GM12891 (cell line): ENCODE results near the gene USH2A. TPM values are rescaled to one million over a fixed set of nuclear protein-coding genes. Genes with fewer than 3 reads are reported as not detected.

Experiments used
- DNase-seq: peaks from one replicate; pipeline ENCODE4 v3.0.0; 2011; ENCODE audit warnings: low spot score; ENCODE audit not compliant: insufficient read length
- FAIRE-seq: peaks from 2 replicates; lab custom pipeline; 2011; peaks lifted over from hg19 to GRCh38; lab: Jason Lieb, UNC
- PAX5 ChIP-seq: IDR thresholded peaks from 2 replicates; pipeline ENCODE4 v1.6.1; 2011; ENCODE audit warnings: low read length, moderate library complexity, mild to moderate bottlenecking; ENCODE audit not compliant: insufficient read depth, severe bottlenecking
- POLR2A ChIP-seq: IDR thresholded peaks from 2 replicates; pipeline ENCODE4 v1.6.1; 2011; ENCODE audit warnings: low read depth, low read length, control low read depth
- POLR2AphosphoS5 ChIP-seq: IDR thresholded peaks from 2 replicates; pipeline ENCODE4 v1.6.1; 2011; ENCODE audit warnings: low read depth, low read length, control low read depth
- POU2F2 ChIP-seq: IDR thresholded peaks from 2 replicates; pipeline ENCODE4 v1.6.1; 2011; ENCODE audit warnings: low read depth, mild to moderate bottlenecking, control low read depth, low read length, moderate library complexity
- SPI1 ChIP-seq: IDR thresholded peaks from 2 replicates; pipeline ENCODE4 v1.6.1; 2011; ENCODE audit warnings: low read depth, low read length, control low read depth
- TAF1 ChIP-seq: IDR thresholded peaks from 2 replicates; pipeline ENCODE4 v1.6.1; 2011; ENCODE audit warnings: low read depth, low read length, control low read depth
- polyA plus RNA-seq: library from polyadenylated mRNA; unstranded; fragments of >200 nt; gene quantifications from one replicate; pipeline ENCODE4 v1.2.1, GENCODE V29; 2012; ENCODE audit warnings: low read depth, missing spikeins, inconsistent platforms; ENCODE audit not compliant: missing spikeins

The USH2A gene
- polyA plus RNA-seq: under 0.01 TPM

GRCh38 chr1:216422821-216423520, at the start of gene USH2A:
Gene USH2A (minus strand): TSS chr1:216423448. CDS start chr1:216422336, 1,112 bp downstream.
- no peak for TF ChIP-seq PAX5
- TF ChIP-seq TAF1: no peak
- TF ChIP-seq SPI1: no peak
- no peak for FAIRE-seq
- no peak for DNase-seq

GRCh38 chr1:216466162-216466801, 43.0 kb upstream of the USH2A start:
- TF ChIP-seq SPI1 (no peak), TAF1 (no peak), POLR2AphosphoS5 (no peak), PAX5 (no peak)
- FAIRE-seq (no peak), DNase-seq (no peak)

GRCh38 chr1:216464489-216464888, 41.2 kb upstream of the USH2A start:
- no peak for DNase-seq
- TF ChIP-seq PAX5: no peak
- TF ChIP-seq SPI1: no peak
- TF ChIP-seq TAF1: no peak
- TF ChIP-seq POU2F2: no peak
- no peak for TF ChIP-seq POLR2A
- no peak for TF ChIP-seq POLR2AphosphoS5
- FAIRE-seq: no peak

- TF ChIP-seq TAF1 (no peak), POLR2A (no peak), SPI1 (no peak), POU2F2 (no peak), PAX5 (no peak), POLR2AphosphoS5 (no peak)
- DNase-seq: no peak
- FAIRE-seq: no peak
These were observed 39.0 kb upstream of the USH2A start for GRCh38 chr1:216462066-216462775.

GRCh38 chr1:216461466-216461865, 38.2 kb upstream of the USH2A start:
- FAIRE-seq (no peak), DNase-seq (no peak)
- TF ChIP-seq POLR2AphosphoS5: no peak

GRCh38 chr1:216459651-216460207, 36.5 kb upstream of the USH2A start:
- DNase-seq (no peak), FAIRE-seq (no peak)
- TF ChIP-seq POLR2AphosphoS5: no peak
- TF ChIP-seq POU2F2: no peak
- TF ChIP-seq TAF1: no peak
- no peak for TF ChIP-seq SPI1
- no peak for TF ChIP-seq POLR2A
- TF ChIP-seq PAX5: no peak

GRCh38 chr1:216458812-216459211, 35.6 kb upstream of the USH2A start:
- DNase-seq (no peak), FAIRE-seq (no peak)
- no peak for TF ChIP-seq POU2F2
- no peak for TF ChIP-seq PAX5
- TF ChIP-seq POLR2A: no peak
- no peak for TF ChIP-seq POLR2AphosphoS5
- no peak for TF ChIP-seq TAF1
- TF ChIP-seq SPI1: no peak

GRCh38 chr1:216457356-216457755, 34.1 kb upstream of the USH2A start:
- DNase-seq (no peak), FAIRE-seq (no peak)
- no peak for TF ChIP-seq POU2F2
- no peak for TF ChIP-seq POLR2A
- TF ChIP-seq SPI1: no peak
- no peak for TF ChIP-seq POLR2AphosphoS5
- TF ChIP-seq PAX5: no peak
- no peak for TF ChIP-seq TAF1

- no peak for FAIRE-seq
- TF ChIP-seq POLR2A: no peak
- TF ChIP-seq POLR2AphosphoS5: no peak
- TF ChIP-seq POU2F2: no peak
- no peak for TF ChIP-seq PAX5
- TF ChIP-seq SPI1: no peak
- no peak for TF ChIP-seq TAF1
- no peak for DNase-seq
These were observed 33.4 kb upstream of the USH2A start for GRCh38 chr1:216456682-216457081.
